CD8-positive, alpha-beta memory T cell (primary cell): ENCODE measurements around the gene ZDHHC24. TPM values are rescaled to one million over a fixed set of nuclear protein-coding genes. Genes with fewer than 3 reads are reported as not detected.

Experiments
- CTCF ChIA-PET: fragments of 350-600 bp; sonication (Branson Sonifier 250); formaldehyde crosslinking; loops from one replicate; lab custom pipeline; 2021; ENCODE audit warnings: antibody characterized with exemption; lab: Charles Lee
- POLR2A ChIA-PET: fragments of 350-600 bp; sonication (Branson Sonifier 250); formaldehyde crosslinking; loops from one replicate; lab custom pipeline; 2021; ENCODE audit warnings: antibody characterized with exemption; lab: Charles Lee
- DNase-seq, 5 donors: peaks; one replicate each; pipeline versions ENCODE4 v3.0.0 to v3.0.0-alpha.2; 2020 to 2022; ENCODE audit warnings: mixed read lengths in 1 of 5
- H3K27ac ChIP-seq: one replicate; pipeline ENCODE4 v1.7.0; 2013; ENCODE audit warnings: low read depth, mild to moderate bottlenecking, low read length, moderate library complexity
- H3K27me3 ChIP-seq: 2 replicates; pipeline ENCODE4 v1.7.0; 2013; ENCODE audit warnings: low read length, mild to moderate bottlenecking; ENCODE audit not compliant: insufficient read depth, poor library complexity, severe bottlenecking
- H3K36me3 ChIP-seq: 2 replicates; pipeline ENCODE4 v1.7.0; 2013; ENCODE audit warnings: mild to moderate bottlenecking, low read length, moderate library complexity; ENCODE audit not compliant: insufficient read depth
- H3K4me1 ChIP-seq: 2 replicates; pipeline ENCODE4 v1.7.0; 2013; ENCODE audit warnings: mild to moderate bottlenecking, low read length, moderate library complexity; ENCODE audit not compliant: insufficient read depth
- H3K4me3 ChIP-seq: 2 replicates; pipeline ENCODE4 v1.7.0; 2013; ENCODE audit warnings: mild to moderate bottlenecking, low read length
- H3K9me3 ChIP-seq: 2 replicates; pipeline ENCODE4 v1.7.0; 2013; ENCODE audit warnings: mild to moderate bottlenecking, low read length
- H3K27ac Mint-ChIP-seq, 8 donors: one replicate each; pipeline ENCODE4 v1.8.0; 2020 to 2021; ENCODE audit warnings: mixed read lengths in 8 of 8, mild to moderate bottlenecking in 6 of 8, inconsistent platforms in 3 of 8, moderate library complexity in 3 of 8
- H3K27me3 Mint-ChIP-seq, 2 donors: one replicate each; pipeline ENCODE4 v1.8.0; 2020 to 2021; ENCODE audit warnings: mixed read lengths in 2 of 2, mild to moderate bottlenecking in 1 of 2, moderate library complexity in 1 of 2
- H3K36me3 Mint-ChIP-seq, 3 donors: one replicate each; pipeline ENCODE4 v1.8.0; 2020 to 2021; ENCODE audit warnings: mixed read lengths in 3 of 3, inconsistent platforms in 1 of 3, mild to moderate bottlenecking in 1 of 3
- H3K4me1 Mint-ChIP-seq, 3 donors: one replicate each; pipeline ENCODE4 v1.8.0; 2020 to 2021; ENCODE audit warnings: mixed read lengths in 3 of 3, inconsistent platforms in 1 of 3, mild to moderate bottlenecking in 1 of 3
- H3K4me3 Mint-ChIP-seq, 7 donors: one replicate each; pipeline ENCODE4 v1.8.0; 2020 to 2021; ENCODE audit warnings: mixed read lengths in 7 of 7, mild to moderate bottlenecking in 6 of 7, moderate library complexity in 4 of 7, inconsistent platforms in 2 of 7
- H3K9me3 Mint-ChIP-seq, 5 donors: one replicate each; pipeline ENCODE4 v1.8.0; 2020 to 2022; ENCODE audit warnings: mixed read lengths in 5 of 5, mild to moderate bottlenecking in 3 of 5, moderate library complexity in 2 of 5, inconsistent platforms in 1 of 5
- polyA plus RNA-seq: library from polyadenylated mRNA; unstranded; fragments of 300-500 nt; fragmentation: Illumina TruSeq; gene quantifications from one replicate; pipeline ENCODE4 v1.2.3, GENCODE V29; 2021
- total RNA-seq, 2 experiments: library from RNA; stranded (reverse); gene quantifications; one replicate each; pipeline ENCODE4 v1.2.3, GENCODE V29; 2021

Gene ZDHHC24
- total and polyA plus RNA-seq, 3 experiments from 2014 or later: 16.6 to 21.5 (median 17.1) TPM

GRCh38 chr11:66564984-66565383 is 19.1 kb upstream of the ZDHHC24 start:
- H3K4me3 ChIP-seq: no peak overlapping the region
- Mint-ChIP-seq H3K27me3 (peaks cover 2 to 7% of the 10 kb centered on the region in 2 donors), H3K4me3 (peak overlapping the region in 1 of 7 donors; percentile 20), H3K4me1 (peaks cover 4 to 15% (median 10%) of the 10 kb centered on the region in 3 donors), H3K36me3 (peaks cover 0 to 5% (median 0%) of the 10 kb centered on the region in 3 donors), H3K27ac (no peak overlapping the region), H3K9me3 (no peaks in the 10 kb centered on the region)
- POLR2A ChIA-PET: no interaction called here
- H3K36me3 ChIP-seq: no peaks in the 10 kb centered on the region
- no peak for DNase-seq
- CTCF ChIA-PET: interaction anchor here (1.0 kb wide), 1 partner anchor 12 kb away, joined by 3 read pairs; no protein-coding TSS in a partner anchor
- H3K9me3 ChIP-seq: no peaks in the 10 kb centered on the region
- H3K27ac ChIP-seq: no peak overlapping the region
- H3K27me3 ChIP-seq: no peaks in the 10 kb centered on the region
- H3K4me1 ChIP-seq: peaks cover 9% of the 10 kb centered on the region

GRCh38 chr11:66564538-66564937 is 18.7 kb upstream of the ZDHHC24 start:
- no peak overlapping the region for H3K27ac ChIP-seq
- DNase-seq: no peak
- Mint-ChIP-seq H3K36me3 (peaks cover 0 to 5% (median 0%) of the 10 kb centered on the region in 3 donors), H3K4me3 (peak overlapping the region in 2 of 7 donors; percentile 16 to 20), H3K27me3 (peaks cover 0 to 7% of the 10 kb centered on the region in 2 donors), H3K4me1 (peaks cover 4 to 15% (median 10%) of the 10 kb centered on the region in 3 donors), H3K27ac (no peak overlapping the region), H3K9me3 (no peaks in the 10 kb centered on the region)
- CTCF ChIA-PET: interaction anchor here (1.0 kb wide), 1 partner anchor 12 kb away, joined by 3 read pairs; no protein-coding TSS in a partner anchor
- H3K4me3 ChIP-seq: no peak overlapping the region
- H3K9me3 ChIP-seq: no peaks in the 10 kb centered on the region
- no peaks in the 10 kb centered on the region for H3K27me3 ChIP-seq
- peaks cover 9% of the 10 kb centered on the region for H3K4me1 ChIP-seq
- no peaks in the 10 kb centered on the region for H3K36me3 ChIP-seq
- POLR2A ChIA-PET: no interaction called here

- Histone ChIP-seq H3K9me3 (no peaks in the 10 kb centered on the region), H3K4me1 (peaks cover 11% of the 10 kb centered on the region), H3K4me3 (no peak overlapping the region), H3K27me3 (no peaks in the 10 kb centered on the region), H3K36me3 (no peaks in the 10 kb centered on the region), H3K27ac (no peak overlapping the region)
- Mint-ChIP-seq H3K27me3 (peaks cover 1 to 7% of the 10 kb centered on the region in 2 donors), H3K4me3 (no peak overlapping the region), H3K36me3 (peaks cover 0 to 5% (median 0%) of the 10 kb centered on the region in 3 donors), H3K4me1 (peaks cover 4 to 16% (median 11%) of the 10 kb centered on the region in 3 donors), H3K27ac (no peak overlapping the region), H3K9me3 (no peaks in the 10 kb centered on the region)
- no peak for DNase-seq
- CTCF ChIA-PET: no interaction called here
- POLR2A ChIA-PET: no interaction called here
These were observed 18.0 kb upstream of the ZDHHC24 start for GRCh38 chr11:66563832-66564231.

- no peak for DNase-seq
- Histone ChIP-seq H3K4me1 (peaks cover 9% of the 10 kb centered on the region), H3K4me3 (no peak overlapping the region), H3K27me3 (no peaks in the 10 kb centered on the region), H3K27ac (no peak overlapping the region), H3K9me3 (no peaks in the 10 kb centered on the region), H3K36me3 (no peaks in the 10 kb centered on the region)
- H3K27ac Mint-ChIP-seq: peak overlapping the region in 1 of 8 donors; percentile 46
- H3K36me3 Mint-ChIP-seq: peaks cover 0 to 5% (median 1%) of the 10 kb centered on the region in 3 donors
- H3K4me3 Mint-ChIP-seq: no peak overlapping the region
- H3K27me3 Mint-ChIP-seq: peaks cover 6 to 7% of the 10 kb centered on the region in 2 donors
- POLR2A ChIA-PET: interaction anchor here (0.5 kb wide), 1 partner anchor 790 kb away, joined by 3 read pairs; the partner anchor contains the start of gene POLD4
- no peaks in the 10 kb centered on the region for H3K9me3 Mint-ChIP-seq
- H3K4me1 Mint-ChIP-seq: peaks cover 0 to 15% (median 10%) of the 10 kb centered on the region in 3 donors
- CTCF ChIA-PET: no interaction called here
These were observed 17.2 kb upstream of the ZDHHC24 start for GRCh38 chr11:66562907-66563583.

DNA sequence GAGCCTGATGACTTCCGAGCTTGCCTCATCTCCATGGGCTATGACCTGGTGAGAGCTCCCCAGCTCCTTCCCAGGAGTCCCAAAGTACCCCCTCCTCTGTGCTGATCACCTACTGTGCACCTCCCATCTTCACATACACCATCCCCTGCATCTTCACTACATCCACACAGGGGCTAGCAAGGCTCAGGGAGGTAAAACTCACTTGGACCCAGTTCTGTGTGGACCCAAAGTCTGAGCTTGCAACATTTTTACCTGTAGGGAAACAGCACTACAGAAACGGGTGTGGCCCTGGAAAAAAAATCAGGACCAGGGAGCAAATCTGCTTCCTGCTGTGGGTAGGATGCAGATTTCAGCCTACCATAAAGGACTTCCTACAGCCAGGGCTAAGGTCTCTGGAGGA is 16.4 kb upstream of the ZDHHC24 start:
- H3K9me3 ChIP-seq: no peaks in the 10 kb centered on the region
- no peaks in the 10 kb centered on the region for H3K36me3 ChIP-seq
- no peaks in the 10 kb centered on the region for H3K9me3 Mint-ChIP-seq
- H3K27ac ChIP-seq: no peak overlapping the region
- no peak overlapping the region for H3K27ac Mint-ChIP-seq
- ChIA-PET CTCF (interaction anchor here (1.0 to 2.5 kb wide), 4 partner anchors 9 to 116 kb away, joined by 3 to 8 read pairs (median 3); partner anchors contain the start of gene RBM4B), POLR2A (interaction anchor here (0.5 kb wide), 1 partner anchor 791 kb away, joined by 3 read pairs; the partner anchor contains the start of gene POLD4)
- H3K4me3 Mint-ChIP-seq: no peak overlapping the region
- no peak overlapping the region for H3K4me3 ChIP-seq
- peaks cover 0 to 8% (median 4%) of the 10 kb centered on the region in 3 donors for H3K4me1 Mint-ChIP-seq
- DNase-seq: no peak
- H3K27me3 ChIP-seq: no peaks in the 10 kb centered on the region
- H3K27me3 Mint-ChIP-seq: peaks cover 5 to 8% of the 10 kb centered on the region in 2 donors
- peaks cover 0 to 5% (median 1%) of the 10 kb centered on the region in 3 donors for H3K36me3 Mint-ChIP-seq
- peaks cover 5% of the 10 kb centered on the region for H3K4me1 ChIP-seq

- Histone ChIP-seq H3K27me3 (no peaks in the 10 kb centered on the region), H3K36me3 (no peaks in the 10 kb centered on the region), H3K9me3 (no peaks in the 10 kb centered on the region), H3K27ac (no peak overlapping the region), H3K4me1 (peaks cover 5% of the 10 kb centered on the region), H3K4me3 (no peak overlapping the region)
- peaks cover 6 to 10% of the 10 kb centered on the region in 2 donors for H3K27me3 Mint-ChIP-seq
- H3K36me3 Mint-ChIP-seq: peaks cover 0 to 5% (median 1%) of the 10 kb centered on the region in 3 donors
- H3K4me1 Mint-ChIP-seq: peaks cover 0 to 6% (median 3%) of the 10 kb centered on the region in 3 donors
- DNase-seq: no peak
- H3K27ac Mint-ChIP-seq: no peak overlapping the region
- no peaks in the 10 kb centered on the region for H3K9me3 Mint-ChIP-seq
- ChIA-PET POLR2A (no interaction called here), CTCF (interaction anchor here (1.0 to 2.5 kb wide), 4 partner anchors 9 to 116 kb away, joined by 3 to 8 read pairs (median 3); partner anchors contain the start of gene RBM4B)
- H3K4me3 Mint-ChIP-seq: no peak overlapping the region
These were observed 16.1 kb upstream of the ZDHHC24 start for GRCh38 chr11:66561975-66562248.

DNA sequence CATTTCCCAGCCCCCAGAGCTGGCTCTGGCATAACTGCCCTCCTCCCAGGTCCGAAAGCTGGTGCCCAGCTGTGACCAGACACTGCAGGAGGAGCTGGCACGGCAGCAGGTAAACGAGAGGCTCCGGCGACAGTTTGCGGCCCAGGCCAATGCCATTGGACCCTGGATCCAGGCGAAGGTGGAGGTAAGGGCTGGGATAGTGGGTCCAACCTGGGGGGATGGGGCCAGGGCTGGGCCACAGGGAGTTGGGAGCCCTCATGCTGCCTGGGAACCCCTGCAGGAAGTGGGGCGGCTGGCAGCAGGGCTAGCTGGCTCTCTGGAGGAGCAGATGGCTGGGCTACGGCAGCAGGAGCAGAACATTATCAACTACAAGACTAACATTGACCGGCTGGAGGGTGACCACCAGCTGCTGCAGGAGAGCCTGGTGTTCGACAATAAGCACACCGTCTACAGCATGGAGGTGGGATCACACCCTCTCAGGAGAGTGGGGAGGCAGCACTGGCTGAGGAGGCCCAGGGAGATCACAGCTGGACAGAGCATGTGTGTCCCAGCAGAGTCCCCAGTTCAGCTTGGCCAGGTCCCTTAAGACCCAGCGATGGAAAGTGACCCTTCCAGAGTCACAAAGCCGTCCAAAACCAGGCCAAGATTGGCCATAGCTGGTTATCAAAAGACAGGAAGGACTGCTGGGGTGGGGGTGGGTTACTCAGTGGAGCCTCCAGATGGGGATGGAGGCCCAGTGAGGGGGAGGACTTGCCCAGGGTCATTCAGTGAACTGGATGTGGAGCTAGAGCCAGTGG is 15.5 kb upstream of the ZDHHC24 start:
- no peak for DNase-seq
- CTCF ChIA-PET: interaction anchor here (1.0 to 2.5 kb wide), 4 partner anchors 8 to 117 kb away, joined by 3 to 8 read pairs (median 3); partner anchors contain the start of gene RBM4B

More for the DNA sequence above, 15.5 kb upstream of the ZDHHC24 start:
- Histone ChIP-seq H3K9me3 (no peaks in the 10 kb centered on the region), H3K4me1 (peaks cover 5% of the 10 kb centered on the region), H3K4me3 (no peak overlapping the region), H3K27me3 (no peaks in the 10 kb centered on the region), H3K27ac (no peak overlapping the region), H3K36me3 (no peaks in the 10 kb centered on the region)
- H3K36me3 Mint-ChIP-seq: peaks cover 0 to 5% (median 1%) of the 10 kb centered on the region in 3 donors
- no peak overlapping the region for H3K27ac Mint-ChIP-seq
- POLR2A ChIA-PET: no interaction called here
- no peak overlapping the region for H3K4me3 Mint-ChIP-seq
- peaks cover 5 to 10% of the 10 kb centered on the region in 2 donors for H3K27me3 Mint-ChIP-seq
- H3K4me1 Mint-ChIP-seq: peaks cover 0 to 6% (median 3%) of the 10 kb centered on the region in 3 donors
- H3K9me3 Mint-ChIP-seq: no peaks in the 10 kb centered on the region
